Right cardiac atrium (tissue), 5 donors: ENCODE results near the gene DPCD. TPM values are rescaled to one million over a fixed set of nuclear protein-coding genes. Genes with fewer than 3 reads are reported as not detected.

ENCODE experiments used
- ATAC-seq, 2 donors: fragments of 200-7000 bp; cut with Tn5 transposase; one replicate each; pipeline versions ENCODE4 v1.8.0 to v1.9.1; 2020; ENCODE audit warnings: moderate library complexity in 2 of 2, mild to moderate bottlenecking in 1 of 2
- DNase-seq, 3 donors: peaks; one replicate each; pipeline ENCODE4 v3.0.0-alpha.2; 2020
- H3K27ac ChIP-seq: one replicate; pipeline ENCODE4 v1.5.1; 2013; ENCODE audit warnings: mild to moderate bottlenecking, low read length, control low read depth, moderate library complexity
- H3K27me3 ChIP-seq: one replicate; pipeline ENCODE4 v1.6.1; 2013; ENCODE audit not compliant: control insufficient read depth, insufficient read depth
- H3K4me1 ChIP-seq: one replicate; pipeline ENCODE4 v1.6.1; 2013; ENCODE audit warnings: low read length; ENCODE audit not compliant: control insufficient read depth, insufficient read depth
- H3K4me3 ChIP-seq: one replicate; pipeline ENCODE4 v1.5.1; 2013; ENCODE audit warnings: low read length, control low read depth
- H3K9me3 ChIP-seq: one replicate; pipeline ENCODE4 v1.6.1; 2013; ENCODE audit warnings: low read length; ENCODE audit not compliant: control insufficient read depth
- WGBS: extraction: QIAGEN DNeasy Blood & Tissue Kit; methylation state at CpG from one replicate; pipeline ENCODE4 v1.1.7; 2013; 5-methylcytosine and 5-hydroxymethylcytosine counted together
- intact Hi-C, 4 donors: fragments of 100-400 bp; cut with DNase I; formaldehyde crosslinking; loops; one replicate each; pipeline versions ENCODE4 v1.11.0 to v1.14.0; 2022 to 2023
- polyA plus RNA-seq: library from polyadenylated mRNA; stranded (reverse); fragments of 200-250 nt; gene quantifications from one replicate; pipeline ENCODE4 v1.2.3, GENCODE V29; 2013
- total RNA-seq, 4 donors: library from RNA; stranded (reverse); fragmentation: NEBNext Ultra II Directional; extraction: Animal tissue kit (Norgen Biotek cat#: 25700); gene quantifications; one replicate each; pipeline ENCODE4 v1.2.1, GENCODE V29; 2021
- donor health status: healthy with polysubstance abuse.
- donor health status: DM: no; HTN: yes; CAD: no.
- donor health status: DM: no; HTN: no; CAD: no.
- donor health status: DM: no; HTN: yes; CAD: no; lungs with severe emphysema.
- donor health status: DM: yes; HTN: yes; CAD: no.

The DPCD gene
- total and polyA plus RNA-seq, 5 donors, result 15.6 to 29.8 (median 19.6) TPM

DNA sequence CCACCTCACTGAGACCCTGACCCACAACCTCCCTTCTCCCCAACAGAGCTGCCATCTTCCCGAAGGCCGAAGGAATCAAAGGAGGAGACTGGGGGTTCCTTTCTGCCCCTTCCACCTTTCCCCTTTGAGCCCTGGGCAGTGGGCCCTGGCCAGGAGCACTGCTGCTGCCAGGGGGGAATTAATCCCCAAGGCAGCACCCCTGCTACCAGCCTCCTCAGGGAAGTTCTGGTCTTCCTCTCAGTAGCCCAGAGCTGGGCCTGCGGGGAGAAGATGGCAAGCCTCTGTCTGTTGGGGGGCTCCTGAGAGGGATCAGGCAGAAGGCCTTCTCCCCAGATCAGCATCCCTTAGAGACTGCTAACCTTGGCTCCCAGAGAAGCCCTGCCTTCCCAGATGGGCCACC is 25.5 kb downstream of the DPCD start:
- intact Hi-C loops, result loop anchor here in 1 of 4 donors (10.0 kb wide), 1 partner anchor 91 kb away; no protein-coding TSS in a partner anchor
- Histone ChIP-seq H3K27me3 (no peaks in the 10 kb centered on the region), H3K9me3 (no peaks in the 10 kb centered on the region), H3K4me3 (no peak overlapping the region), H3K4me1 (no peaks in the 10 kb centered on the region), H3K27ac (no peak overlapping the region)
- DNase-seq (no peak), ATAC-seq (no peak)
- 98% methylated on average over 3 of the region's 3 CpGs for WGBS

DNA sequence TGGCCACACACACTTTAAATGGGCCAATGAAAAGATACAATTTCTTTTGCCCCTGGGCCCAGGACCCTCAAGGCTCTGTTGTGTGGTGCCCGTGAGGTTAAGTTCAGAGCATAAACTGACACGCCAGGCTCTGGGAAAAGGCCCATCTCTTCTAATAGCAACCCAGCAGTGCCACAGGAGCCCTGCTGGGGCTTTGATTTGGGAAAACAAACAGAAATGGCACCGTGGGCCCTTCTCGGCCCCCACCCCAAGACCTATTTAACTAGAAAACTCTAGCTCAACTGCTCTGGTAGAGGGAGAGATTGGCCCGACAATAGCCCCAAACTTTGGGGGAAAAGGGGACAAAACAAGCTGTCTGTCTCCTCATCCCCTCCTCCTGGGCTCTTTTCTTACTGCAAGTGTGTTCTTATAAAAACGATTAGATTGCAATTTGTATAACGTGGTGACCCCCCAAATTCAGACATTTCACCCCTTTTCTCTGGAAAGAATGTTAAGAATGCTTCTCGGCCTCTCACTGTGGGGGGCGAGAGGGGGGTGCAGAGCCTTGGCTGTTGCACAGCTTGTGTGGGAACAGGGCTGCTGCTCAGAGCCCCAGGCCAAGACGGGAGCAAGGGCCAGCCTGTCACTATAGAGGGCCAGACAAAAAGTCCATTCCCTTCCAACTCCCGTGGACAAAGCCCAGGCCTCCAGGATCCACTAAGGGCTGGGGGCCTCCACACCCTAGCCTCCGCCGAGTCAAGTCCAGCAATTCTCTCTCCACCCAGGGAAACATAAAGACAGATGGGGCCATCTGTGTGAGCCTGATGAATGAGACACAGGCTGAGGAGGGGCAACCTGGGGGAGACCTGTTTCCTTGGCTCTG is 26.8 kb downstream of the DPCD start:
- ATAC-seq, result no peak
- DNase-seq, result no peak
- Histone ChIP-seq H3K4me1 (no peaks in the 10 kb centered on the region), H3K9me3 (no peaks in the 10 kb centered on the region), H3K4me3 (no peak overlapping the region), H3K27ac (no peak overlapping the region), H3K27me3 (no peaks in the 10 kb centered on the region)
- intact Hi-C loops, result loop anchor here in 1 of 4 donors (10.0 kb wide), 1 partner anchor 90 kb away; no protein-coding TSS in a partner anchor
- 66% methylated on average over 13 of the region's 13 CpGs for WGBS

DNA sequence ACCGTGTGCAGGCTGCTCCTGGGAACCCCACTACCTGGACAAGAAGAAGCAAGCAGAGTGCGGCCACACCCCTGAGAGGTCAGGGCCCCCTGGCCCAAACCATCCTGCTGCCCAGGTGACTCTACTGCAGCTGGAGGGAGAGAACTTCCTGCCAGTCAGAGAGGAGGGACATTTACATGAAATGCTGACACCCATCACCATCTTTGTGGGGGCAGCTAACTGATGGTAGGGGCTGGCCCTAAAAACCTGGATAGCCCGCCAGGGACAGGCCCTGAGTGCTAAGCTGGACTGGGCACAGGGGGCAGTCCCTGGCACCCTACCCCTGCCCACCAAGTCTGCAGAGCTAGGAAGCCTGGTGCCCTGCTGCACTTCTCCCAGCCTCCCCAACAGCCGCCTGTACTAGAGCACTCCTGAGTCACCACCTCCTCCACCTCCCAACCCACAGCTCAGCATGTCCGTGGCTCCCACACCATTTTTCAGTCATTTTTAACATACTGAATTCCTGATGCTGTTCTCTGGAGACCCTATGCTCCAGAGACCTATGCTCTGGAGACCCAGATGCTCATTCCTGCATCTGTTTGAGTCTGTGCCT is 27.5 kb downstream of the DPCD start:
- DNase-seq, result no peak
- Histone ChIP-seq H3K9me3 (no peaks in the 10 kb centered on the region), H3K4me3 (no peak overlapping the region), H3K27me3 (no peaks in the 10 kb centered on the region), H3K4me1 (no peaks in the 10 kb centered on the region), H3K27ac (no peak overlapping the region)
- 94% methylated on average over 5 of the region's 5 CpGs for WGBS
- intact Hi-C loops, result loop anchor here in 1 of 4 donors (10.0 kb wide), 1 partner anchor 89 kb away; no protein-coding TSS in a partner anchor
- no peak for ATAC-seq

DNA sequence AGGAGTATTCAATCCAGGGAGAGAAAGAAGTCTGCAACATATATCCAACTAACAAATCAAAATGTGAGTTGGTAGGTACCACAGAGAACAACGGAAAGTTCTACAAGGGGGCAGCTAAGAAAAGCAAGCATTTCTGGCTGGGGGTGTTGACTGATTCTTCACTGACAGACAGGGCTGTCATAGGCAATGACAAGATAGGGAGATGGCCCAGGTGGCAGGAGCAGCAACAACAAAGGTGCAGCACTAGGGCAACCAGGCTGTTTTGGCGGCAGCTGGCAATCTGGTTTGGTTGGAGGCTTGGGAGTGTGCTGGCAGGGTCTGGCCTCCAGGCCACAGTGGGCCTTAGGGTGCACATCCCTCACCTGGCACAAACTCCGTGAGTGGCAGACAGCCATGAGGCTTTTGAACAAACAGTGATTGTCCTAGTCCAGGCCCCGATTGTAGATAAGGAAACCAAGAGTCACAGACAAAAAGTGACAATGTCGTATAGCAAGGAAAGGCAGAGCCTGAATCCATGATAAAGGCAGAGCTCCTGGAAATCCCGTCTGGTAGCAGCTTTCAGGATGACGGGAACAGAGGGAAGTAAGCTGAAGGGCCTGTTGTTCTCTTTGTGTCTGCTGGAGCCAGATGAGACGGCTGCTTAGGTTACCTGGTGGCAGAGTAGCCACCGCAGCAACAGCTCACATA is 28.4 kb downstream of the DPCD start:
- intact Hi-C loops, result loop anchor here in 1 of 4 donors (10.0 kb wide), 1 partner anchor 88 kb away; no protein-coding TSS in a partner anchor
- DNase-seq (peak in 1 of 3 donors; percentile 70), ATAC-seq (no peak)
- Histone ChIP-seq H3K4me3 (no peak overlapping the region), H3K27me3 (no peaks in the 10 kb centered on the region), H3K9me3 (no peaks in the 10 kb centered on the region), H3K4me1 (no peaks in the 10 kb centered on the region), H3K27ac (no peak overlapping the region)
- 61% methylated on average over 9 of the region's 9 CpGs for WGBS

DNA sequence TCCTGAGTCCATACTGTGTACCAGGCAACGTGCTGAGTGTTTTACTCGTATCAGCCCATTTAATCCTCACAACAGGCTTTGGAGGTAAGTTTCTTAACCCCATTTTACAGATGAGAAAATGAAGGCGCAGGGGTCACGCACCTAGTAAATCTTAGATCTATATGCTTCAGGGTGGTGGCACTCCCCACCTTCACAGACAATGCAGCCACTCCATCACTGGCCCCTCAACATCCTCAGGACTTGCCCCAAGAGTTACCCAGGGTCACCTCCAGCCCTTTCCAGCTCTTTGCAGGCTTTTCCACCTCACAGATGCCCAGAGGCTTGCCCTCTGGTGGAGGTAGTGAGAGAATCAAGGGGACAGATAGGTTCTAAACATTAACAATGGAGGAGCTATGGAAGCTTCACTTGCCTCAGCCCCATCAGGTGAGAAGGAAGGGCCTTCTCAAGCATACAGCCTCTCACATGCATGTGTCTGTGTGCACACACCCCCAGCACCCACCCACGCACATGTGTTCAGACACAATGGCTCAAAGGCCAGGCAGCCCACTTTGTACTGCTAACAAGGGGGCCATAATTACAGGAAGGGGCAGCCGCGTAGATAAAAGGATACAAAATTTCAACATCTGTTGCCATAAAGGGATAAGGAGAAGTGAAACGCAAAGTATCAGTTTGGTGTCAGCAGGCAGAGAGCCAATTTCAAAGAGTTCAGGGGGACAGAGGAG is 29.1 kb downstream of the DPCD start:
- Histone ChIP-seq H3K9me3 (no peaks in the 10 kb centered on the region), H3K4me3 (no peak overlapping the region), H3K27me3 (no peaks in the 10 kb centered on the region), H3K4me1 (no peaks in the 10 kb centered on the region), H3K27ac (no peak overlapping the region)
- ATAC-seq (no peak), DNase-seq (no peak)
- WGBS, result 84% methylated on average over 8 of the region's 8 CpGs
- intact Hi-C loops, result loop anchor here in 1 of 4 donors (10.0 kb wide), 1 partner anchor 88 kb away; no protein-coding TSS in a partner anchor

DNA sequence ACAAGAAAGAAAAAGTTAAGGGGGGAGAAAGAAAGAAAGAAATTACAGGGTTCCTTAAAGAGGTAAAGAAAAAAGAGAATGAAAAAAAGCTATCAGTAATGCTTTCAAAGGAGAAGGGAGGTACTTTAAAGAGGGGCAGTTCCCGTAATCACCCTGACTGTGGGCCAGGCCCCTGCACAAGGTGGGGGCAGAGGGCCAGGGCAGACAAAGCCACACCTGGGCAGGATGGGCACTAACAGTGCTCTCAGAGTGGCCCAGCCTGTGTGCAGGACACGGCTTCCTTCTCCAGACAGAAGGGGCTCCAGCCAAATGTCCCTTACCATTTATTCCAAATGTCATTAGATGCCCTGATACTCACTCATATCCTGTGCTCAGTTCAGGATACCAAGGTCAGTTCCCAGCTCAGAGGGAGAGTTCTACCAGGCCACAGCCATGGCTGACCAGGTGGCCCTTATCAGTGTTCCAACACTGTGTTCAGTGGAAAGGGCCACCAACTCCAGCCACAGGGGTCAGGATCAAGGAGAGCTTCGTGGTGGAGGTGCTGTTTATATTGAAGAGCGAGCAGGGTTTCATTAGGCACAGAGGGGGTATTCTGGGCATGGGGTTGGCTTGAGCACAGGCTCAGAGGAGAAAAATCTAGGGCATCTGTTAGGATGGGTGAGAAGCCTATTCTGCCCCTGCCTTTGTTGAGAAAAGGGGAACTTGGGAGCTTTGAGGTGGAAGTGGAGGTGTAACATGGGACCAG is 29.9 kb downstream of the DPCD start:
- WGBS, result 87% methylated on average over 4 of the region's 4 CpGs
- ATAC-seq (no peak), DNase-seq (no peak)
- H3K4me3 ChIP-seq, result no peak overlapping the region
- H3K27ac ChIP-seq, result no peak overlapping the region
- H3K9me3 ChIP-seq, result no peaks in the 10 kb centered on the region
- no peaks in the 10 kb centered on the region for H3K4me1 ChIP-seq
- intact Hi-C loops, result loop anchor here in 1 of 4 donors (10.0 kb wide), 1 partner anchor 87 kb away; no protein-coding TSS in a partner anchor
- no peaks in the 10 kb centered on the region for H3K27me3 ChIP-seq

DNA sequence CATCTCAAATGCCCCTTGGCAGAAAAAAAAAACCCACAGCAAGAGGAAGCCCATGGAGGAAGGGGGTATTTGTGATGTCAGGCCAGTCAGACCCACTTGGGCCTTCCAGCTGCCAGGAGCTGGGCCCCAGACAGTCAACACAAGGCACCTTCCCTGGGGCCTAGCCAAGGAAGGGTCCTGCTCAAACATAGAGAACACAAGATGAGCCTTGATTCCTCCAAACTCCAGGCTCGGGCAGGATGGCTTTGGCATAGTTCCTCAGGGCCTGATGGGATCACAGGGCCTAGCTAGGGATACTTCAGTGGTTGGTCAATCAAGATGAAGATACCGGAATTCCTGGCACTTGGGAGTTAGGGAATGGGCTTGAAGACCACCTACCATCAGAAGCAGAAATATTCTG is 30.8 kb downstream of the DPCD start:
- DNase-seq (no peak), ATAC-seq (no peak)
- Histone ChIP-seq H3K4me1 (no peaks in the 10 kb centered on the region), H3K27ac (no peak overlapping the region), H3K27me3 (no peaks in the 10 kb centered on the region), H3K9me3 (no peaks in the 10 kb centered on the region), H3K4me3 (no peak overlapping the region)
- intact Hi-C loops, result loop anchor here in 1 of 4 donors (10.0 kb wide), 1 partner anchor 86 kb away; no protein-coding TSS in a partner anchor
- 92% methylated on average over 2 of the region's 2 CpGs for WGBS

DNA sequence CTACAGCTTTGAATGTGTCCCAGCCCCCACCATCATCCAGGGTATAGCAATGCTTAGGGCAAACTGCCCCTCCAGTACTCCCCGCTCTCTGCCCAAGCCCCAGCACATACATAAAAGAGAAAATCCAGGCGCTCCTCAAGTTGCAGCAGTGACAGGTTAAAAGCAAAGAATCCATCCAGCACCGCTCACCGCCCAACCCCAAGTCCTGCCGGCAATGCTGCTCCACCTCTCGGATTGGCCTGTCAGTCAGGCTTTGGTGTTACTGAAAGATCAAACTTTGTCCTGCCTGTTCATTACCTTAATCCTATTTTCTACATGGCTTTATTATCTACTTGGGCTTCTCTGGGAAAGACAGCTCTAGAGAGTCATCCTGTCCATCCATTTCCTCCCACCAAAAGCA is 31.9 kb downstream of the DPCD start:
- no peak overlapping the region for H3K27ac ChIP-seq
- no peaks in the 10 kb centered on the region for H3K4me1 ChIP-seq
- 96% methylated on average over 6 of the region's 6 CpGs for WGBS
- intact Hi-C loops, result loop anchor here in 1 of 4 donors (10.0 kb wide), 1 partner anchor 85 kb away; no protein-coding TSS in a partner anchor
- H3K4me3 ChIP-seq, result no peak overlapping the region
- ATAC-seq (no peak), DNase-seq (no peak)
- no peaks in the 10 kb centered on the region for H3K27me3 ChIP-seq
- no peaks in the 10 kb centered on the region for H3K9me3 ChIP-seq

DNA sequence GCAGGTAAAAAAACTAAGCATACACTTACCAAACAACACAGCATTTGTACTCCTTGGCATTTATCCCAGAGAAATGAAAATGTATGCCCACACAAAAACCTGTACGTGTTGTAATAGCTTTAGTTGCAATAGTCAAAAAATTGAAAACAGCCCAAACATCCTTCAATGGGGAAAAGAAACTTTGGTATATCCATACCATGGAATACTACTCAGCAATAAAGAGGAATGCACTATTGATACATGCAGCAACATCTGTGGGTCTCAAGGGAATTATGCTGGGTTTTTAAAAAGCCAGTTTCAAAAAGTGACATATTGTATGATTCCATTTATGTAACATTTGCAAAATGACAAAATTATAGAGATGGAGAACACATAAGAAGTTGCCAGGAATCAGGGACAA is 35.4 kb downstream of the DPCD start:
- no peak overlapping the region for H3K27ac ChIP-seq
- no peaks in the 10 kb centered on the region for H3K9me3 ChIP-seq
- ATAC-seq (no peak), DNase-seq (no peak)
- H3K4me3 ChIP-seq, result no peak overlapping the region
- intact Hi-C loops, result no loop called here
- 89% methylated on average over 1 of the region's 1 CpG for WGBS
- H3K4me1 ChIP-seq, result peaks cover 4% of the 10 kb centered on the region
- no peaks in the 10 kb centered on the region for H3K27me3 ChIP-seq

DNA sequence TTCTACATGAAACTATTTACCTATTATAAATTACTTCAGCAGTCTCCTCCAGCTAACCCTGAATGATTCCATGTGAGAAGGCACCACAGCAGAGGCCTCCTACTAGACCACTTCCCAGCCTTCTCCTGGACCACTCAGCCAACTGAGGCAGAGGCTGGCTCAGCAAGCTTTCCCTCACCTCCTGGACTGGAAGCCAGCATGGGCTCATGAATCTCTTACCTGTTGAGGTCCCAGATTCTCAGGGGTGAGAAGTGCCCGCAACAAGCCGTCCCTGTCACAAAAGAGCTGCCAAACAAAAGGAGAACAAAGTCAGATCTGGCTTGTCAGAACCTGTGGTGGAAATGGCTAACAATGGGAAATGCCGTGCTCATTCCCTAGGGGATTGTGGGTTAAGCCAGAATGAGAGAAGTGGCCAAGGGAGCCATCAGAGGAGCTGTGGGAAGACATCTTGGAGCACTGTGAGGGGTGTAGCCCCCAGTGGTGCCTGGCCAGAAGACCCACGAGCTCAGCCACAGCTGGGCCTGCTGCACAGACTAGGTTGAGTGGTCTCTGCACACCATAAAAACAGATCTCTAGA is 36.5 kb downstream of the DPCD start:
- no peak for ATAC-seq
- no peak overlapping the region for H3K4me3 ChIP-seq
- peaks cover 4% of the 10 kb centered on the region for H3K4me1 ChIP-seq
- H3K9me3 ChIP-seq, result no peaks in the 10 kb centered on the region
- no peaks in the 10 kb centered on the region for H3K27me3 ChIP-seq
- 72% methylated on average over 4 of the region's 4 CpGs for WGBS
- no peak for DNase-seq
- H3K27ac ChIP-seq, result no peak overlapping the region
- intact Hi-C loops, result no loop called here
